ENCODE measurements around the gene HSPE1. TPM values are rescaled to one million over a fixed set of nuclear protein-coding genes. Genes with fewer than 3 reads are reported as not detected.

The HSPE1 gene
- total RNA-seq, 1 donor from 2014 or later, result 66.1 TPM

GRCh38 chr2:197513915-197514314 lies 13.7 kb downstream of the HSPE1 start:
- TF ChIP-seq, protein P1, sequence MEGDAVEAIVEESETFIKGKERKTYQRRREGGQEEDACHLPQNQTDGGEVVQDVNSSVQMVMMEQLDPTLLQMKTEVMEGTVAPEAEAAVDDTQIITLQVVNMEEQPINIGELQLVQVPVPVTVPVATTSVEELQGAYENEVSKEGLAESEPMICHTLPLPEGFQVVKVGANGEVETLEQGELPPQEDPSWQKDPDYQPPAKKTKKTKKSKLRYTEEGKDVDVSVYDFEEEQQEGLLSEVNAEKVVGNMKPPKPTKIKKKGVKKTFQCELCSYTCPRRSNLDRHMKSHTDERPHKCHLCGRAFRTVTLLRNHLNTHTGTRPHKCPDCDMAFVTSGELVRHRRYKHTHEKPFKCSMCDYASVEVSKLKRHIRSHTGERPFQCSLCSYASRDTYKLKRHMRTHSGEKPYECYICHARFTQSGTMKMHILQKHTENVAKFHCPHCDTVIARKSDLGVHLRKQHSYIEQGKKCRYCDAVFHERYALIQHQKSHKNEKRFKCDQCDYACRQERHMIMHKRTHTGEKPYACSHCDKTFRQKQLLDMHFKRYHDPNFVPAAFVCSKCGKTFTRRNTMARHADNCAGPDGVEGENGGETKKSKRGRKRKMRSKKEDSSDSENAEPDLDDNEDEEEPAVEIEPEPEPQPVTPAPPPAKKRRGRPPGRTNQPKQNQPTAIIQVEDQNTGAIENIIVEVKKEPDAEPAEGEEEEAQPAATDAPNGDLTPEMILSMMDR (IDR thresholded peaks at IDR 0.05), result no peak
- DNase-seq, result no peak
- Histone ChIP-seq H3K27me3 (no peaks in the 10 kb centered on the region), H3K27ac (no peak overlapping the region), H3K4me3 (no peak overlapping the region), H3K36me3 (no peaks in the 10 kb centered on the region), H3K4me1 (peaks cover 17% of the 10 kb centered on the region), H3K9me3 (no peaks in the 10 kb centered on the region)
- ATAC-seq, result no peak
- intact Hi-C loops (cut with DNase I), result no loop called here

GRCh38 chr2:197514754-197515153 lies 14.6 kb downstream of the HSPE1 start:
- ATAC-seq (no peak), DNase-seq (no peak)
- Histone ChIP-seq H3K4me1 (peaks cover 17% of the 10 kb centered on the region), H3K36me3 (no peaks in the 10 kb centered on the region), H3K27me3 (no peaks in the 10 kb centered on the region), H3K9me3 (no peaks in the 10 kb centered on the region), H3K4me3 (peak overlapping the region; percentile 85), H3K27ac (peak overlapping the region; percentile 91)
- TF ChIP-seq, protein P1 (IDR thresholded peaks at IDR 0.05), result no peak
- intact Hi-C loops (cut with DNase I), result no loop called here

GRCh38 chr2:197515315-197515738 lies 15.1 kb downstream of the HSPE1 start:
- TF ChIP-seq, protein P1 (IDR thresholded peaks at IDR 0.05), result no peak
- H3K27me3 ChIP-seq, result no peaks in the 10 kb centered on the region
- peaks cover 17% of the 10 kb centered on the region for H3K4me1 ChIP-seq
- ATAC-seq (no peak), DNase-seq (no peak)
- H3K4me3 ChIP-seq, result peak overlapping the region; percentile 85
- no peaks in the 10 kb centered on the region for H3K9me3 ChIP-seq
- peak overlapping the region; percentile 91 for H3K27ac ChIP-seq
- intact Hi-C loops (cut with DNase I), result no loop called here
- H3K36me3 ChIP-seq, result no peaks in the 10 kb centered on the region

GRCh38 chr2:197515739-197516392 lies 15.7 kb downstream of the HSPE1 start, which contains the start of gene MOB4:
MOB4 (plus strand) TSS chr2:197516066; CDS start chr2:197516087, 21 bp downstream.
- no peaks in the 10 kb centered on the region for H3K9me3 ChIP-seq
- intact Hi-C loops (cut with DNase I), result no loop called here
- TF ChIP-seq, protein P1 (IDR thresholded peaks at IDR 0.05), result no peak

DNA sequence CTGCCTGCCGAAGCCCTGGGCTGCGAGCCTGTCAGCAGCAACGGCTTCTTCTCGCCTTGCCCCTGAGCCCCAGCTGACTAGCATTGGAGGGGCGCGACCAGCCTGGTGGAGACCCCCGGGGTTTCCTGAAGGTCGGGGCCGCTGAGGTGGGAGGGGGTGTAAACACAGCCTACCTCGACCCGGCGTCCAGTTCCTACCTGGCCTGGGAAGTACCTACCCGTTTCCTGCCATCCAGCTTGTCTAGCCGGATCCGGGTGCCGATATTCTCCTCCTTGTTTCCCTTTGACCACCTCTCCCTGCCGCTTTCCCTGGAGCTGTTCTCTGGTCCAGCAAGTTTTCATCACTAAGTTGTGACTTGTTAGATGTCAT lies 16.2 kb downstream of the HSPE1 start:
- Histone ChIP-seq H3K36me3 (no peaks in the 10 kb centered on the region), H3K4me1 (peaks cover 17% of the 10 kb centered on the region), H3K27ac (peak overlapping the region; percentile 91), H3K9me3 (no peaks in the 10 kb centered on the region), H3K27me3 (no peaks in the 10 kb centered on the region), H3K4me3 (peak overlapping the region; percentile 85)
- intact Hi-C loops (cut with DNase I), result no loop called here
- peak; percentile 18 for ATAC-seq
- TF ChIP-seq, protein P1 (IDR thresholded peaks at IDR 0.05), result no peak
- no peak for DNase-seq

More at GRCh38 chr2:197515739-197516392, 15.7 kb downstream of the HSPE1 start, which contains the start of gene MOB4:
- DNase-seq (peak; percentile 98), ATAC-seq (peak; percentile 100)
- Histone ChIP-seq H3K27ac (peak within 1 kb of the TSS; percentile 91), H3K27me3 (no peaks in the 10 kb centered on the region), H3K36me3 (no peaks in the 10 kb centered on the region), H3K4me3 (peak within 1 kb of the TSS; percentile 85), H3K4me1 (peaks cover 17% of the 10 kb centered on the region)

Measured in upper lobe of right lung (tissue), 1 donor.